Neuronal stem cell (in vitro differentiated cells): ENCODE results near the gene SEMA3A.

Source experiments
- DNase-seq: peaks from one replicate; pipeline ENCODE4 v3.0.0-alpha.2; 2013; ENCODE audit warnings: low spot score
- H2AFZ ChIP-seq: one replicate; pipeline ENCODE4 v1.6.1; 2013; ENCODE audit warnings: mild to moderate bottlenecking, low read length, inconsistent platforms
- H2AK5ac ChIP-seq: 2 replicates; pipeline ENCODE4 v1.6.1; 2013; ENCODE audit warnings: low read depth, mild to moderate bottlenecking, inconsistent platforms, low read length, moderate library complexity, mixed read lengths
- H2BK120ac ChIP-seq: 2 replicates; pipeline ENCODE4 v1.6.1; 2013; ENCODE audit warnings: low read depth, mild to moderate bottlenecking, inconsistent platforms, low read length, moderate library complexity, mixed read lengths
- H2BK12ac ChIP-seq: one replicate; pipeline ENCODE4 v1.6.1; 2013; ENCODE audit warnings: low read length, inconsistent platforms
- H2BK15ac ChIP-seq: 2 replicates; pipeline ENCODE4 v1.6.1; 2013; ENCODE audit warnings: mild to moderate bottlenecking, low read length, inconsistent platforms, mixed read lengths
- H2BK5ac ChIP-seq: one replicate; pipeline ENCODE4 v1.6.1; 2013; ENCODE audit warnings: inconsistent platforms, mild to moderate bottlenecking, low read length, moderate library complexity
- H3K14ac ChIP-seq: one replicate; pipeline ENCODE4 v1.6.1; 2013; ENCODE audit warnings: low read length, inconsistent platforms
- H3K18ac ChIP-seq: 2 replicates; pipeline ENCODE4 v1.6.1; 2013; ENCODE audit warnings: low read length, inconsistent platforms
- H3K23ac ChIP-seq: 2 replicates; pipeline ENCODE4 v1.6.1; 2013; ENCODE audit warnings: low read depth, mild to moderate bottlenecking, mixed read lengths, low read length, inconsistent platforms; ENCODE audit not compliant: poor library complexity
- H3K27ac ChIP-seq: replicated peaks from 3 replicates; pipeline ENCODE4 v1.5.1; 2013; ENCODE audit warnings: low read length, inconsistent platforms
- H3K27me3 ChIP-seq, 3 experiments: 2 replicates each; pipeline ENCODE4 v1.6.1; 2013; ENCODE audit warnings: low read length in 3 of 3, mild to moderate bottlenecking in 2 of 3, inconsistent platforms in 1 of 3, low read depth in 1 of 3, mixed read lengths in 1 of 3, moderate library complexity in 1 of 3; ENCODE audit not compliant: control insufficient read depth in 3 of 3, insufficient read depth in 3 of 3
- H3K36me3 ChIP-seq, 2 donors: replicated peaks in 1 of 2; 2 replicates each; pipeline ENCODE4 v1.6.1; 2013; ENCODE audit warnings: low read length in 2 of 2; ENCODE audit not compliant: control insufficient read depth in 2 of 2, insufficient read depth in 2 of 2
- H3K4ac ChIP-seq: 2 replicates; pipeline ENCODE4 v1.6.1; 2013; ENCODE audit warnings: inconsistent platforms, mild to moderate bottlenecking, low read length, moderate library complexity
- H3K4me1 ChIP-seq, 2 donors: 1 replicate in 1 of 2; 2 replicates in 1 of 2; pipeline ENCODE4 v1.6.1; 2013; ENCODE audit warnings: low read length in 2 of 2, low read depth in 1 of 2; ENCODE audit not compliant: control insufficient read depth in 2 of 2, insufficient read depth in 1 of 2
- H3K4me2 ChIP-seq: one replicate; pipeline ENCODE4 v1.6.1; 2013; ENCODE audit warnings: mild to moderate bottlenecking, low read length, inconsistent platforms; ENCODE audit not compliant: insufficient read depth, poor library complexity, severe bottlenecking
- H3K4me3 ChIP-seq, 2 donors: 2 replicates each; pipeline ENCODE4 v1.5.1; 2013; ENCODE audit warnings: low read length in 2 of 2, mild to moderate bottlenecking in 2 of 2, inconsistent platforms in 1 of 2, moderate library complexity in 1 of 2
- H3K79me1 ChIP-seq: one replicate; pipeline ENCODE4 v1.6.1; 2013; ENCODE audit warnings: low read depth, mild to moderate bottlenecking, inconsistent platforms, low read length, moderate library complexity
- H3K9ac ChIP-seq: one replicate; pipeline ENCODE4 v1.6.1; 2013; ENCODE audit warnings: mild to moderate bottlenecking, low read depth, low read length, inconsistent platforms; ENCODE audit not compliant: poor library complexity
- H3K9me3 ChIP-seq, 2 donors: replicated peaks in 1 of 2; 2 replicates each; pipeline versions ENCODE3 to v1.6.1; 2013; ENCODE audit warnings: low read length in 2 of 2, mild to moderate bottlenecking in 2 of 2, inconsistent platforms in 1 of 2, low read depth in 1 of 2, mixed read lengths in 1 of 2, moderate library complexity in 1 of 2; ENCODE audit not compliant: control insufficient read depth in 2 of 2, insufficient read depth in 1 of 2
- H4K8ac ChIP-seq: one replicate; pipeline ENCODE4 v1.6.1; 2013; ENCODE audit warnings: low read depth, mild to moderate bottlenecking, inconsistent platforms, low read length, moderate library complexity
- H4K91ac ChIP-seq: one replicate; pipeline ENCODE4 v1.6.1; 2013; ENCODE audit warnings: low read length, low read depth, mild to moderate bottlenecking, inconsistent platforms; ENCODE audit not compliant: poor library complexity
- WGBS, 2 donors: extraction: QIAGEN DNeasy Blood & Tissue Kit; methylation state at CpG; one replicate each; pipeline ENCODE4 v1.1.7; 2013; ENCODE audit warnings: missing lambda C conversion rate in 2 of 2, mixed read lengths in 1 of 2; ENCODE audit not compliant: insufficient read length in 2 of 2, insufficient replicate concordance in 1 of 2; ENCODE audit errors: extremely low coverage in 2 of 2; 5-methylcytosine and 5-hydroxymethylcytosine counted together

The SEMA3A gene

GRCh38 chr7:84136336-84136735, 58.3 kb downstream of the SEMA3A start:
- H4K91ac ChIP-seq: no peak overlapping the region
- H3K79me1 ChIP-seq: no peaks in the 10 kb centered on the region
- H3K4me3 ChIP-seq: no peak overlapping the region
- WGBS, 2 donors: no CpG with 5 or more reads among the region's 3 CpGs
- no peak overlapping the region for H2BK15ac ChIP-seq
- peaks cover 1 to 45% of the 10 kb centered on the region in 2 donors for H3K36me3 ChIP-seq
- H3K4me2 ChIP-seq: no peak overlapping the region
- H3K27me3 ChIP-seq: no peaks in the 10 kb centered on the region
- no peak overlapping the region for H4K8ac ChIP-seq
- no peak overlapping the region for H3K27ac ChIP-seq
- H3K4ac ChIP-seq: no peak overlapping the region
- H2AFZ ChIP-seq: no peak overlapping the region
- H3K9me3 ChIP-seq: peaks cover 0 to 11% of the 10 kb centered on the region in 2 donors
- H2BK5ac ChIP-seq: no peak overlapping the region
- H2BK120ac ChIP-seq: no peak overlapping the region
- H3K14ac ChIP-seq: no peak overlapping the region
- H2BK12ac ChIP-seq: no peak overlapping the region
- DNase-seq: no peak
- H3K9ac ChIP-seq: no peak overlapping the region
- H3K23ac ChIP-seq: no peak overlapping the region
- no peak overlapping the region for H3K18ac ChIP-seq
- no peak overlapping the region for H2AK5ac ChIP-seq
- H3K4me1 ChIP-seq: no peaks in the 10 kb centered on the region

GRCh38 chr7:84134169-84134568, 60.4 kb downstream of the SEMA3A start:
- H3K9ac ChIP-seq: no peak overlapping the region
- H2BK120ac ChIP-seq: no peak overlapping the region
- no peak overlapping the region for H3K18ac ChIP-seq
- H2BK15ac ChIP-seq: no peak overlapping the region
- no peak overlapping the region for H2AFZ ChIP-seq
- H3K27me3 ChIP-seq: no peaks in the 10 kb centered on the region
- H3K4me3 ChIP-seq: no peak overlapping the region
- H4K8ac ChIP-seq: no peak overlapping the region
- H3K4ac ChIP-seq: no peak overlapping the region
- H3K14ac ChIP-seq: no peak overlapping the region
- no peak overlapping the region for H3K27ac ChIP-seq
- WGBS, 2 donors: no CpG with 5 or more reads among the region's 1 CpG
- no peak for DNase-seq
- H3K4me2 ChIP-seq: no peak overlapping the region
- H3K9me3 ChIP-seq: peaks cover 0 to 11% of the 10 kb centered on the region in 2 donors
- no peak overlapping the region for H3K23ac ChIP-seq
- no peaks in the 10 kb centered on the region for H3K79me1 ChIP-seq
- no peak overlapping the region for H4K91ac ChIP-seq
- H3K4me1 ChIP-seq: no peaks in the 10 kb centered on the region
- peaks cover 1 to 62% of the 10 kb centered on the region in 2 donors for H3K36me3 ChIP-seq
- H2AK5ac ChIP-seq: no peak overlapping the region
- H2BK12ac ChIP-seq: no peak overlapping the region
- no peak overlapping the region for H2BK5ac ChIP-seq

GRCh38 chr7:84125654-84126053, 68.9 kb downstream of the SEMA3A start:
- no CpG with 5 or more reads among the region's 2 CpGs for WGBS, 2 donors
- no peaks in the 10 kb centered on the region for H3K79me1 ChIP-seq
- H3K14ac ChIP-seq: no peak overlapping the region
- no peak overlapping the region for H2BK5ac ChIP-seq
- H3K9me3 ChIP-seq: no peaks in the 10 kb centered on the region
- H3K4me2 ChIP-seq: no peak overlapping the region
- peaks cover 0 to 62% of the 10 kb centered on the region in 2 donors for H3K36me3 ChIP-seq
- no peak overlapping the region for H3K4me3 ChIP-seq
- no peaks in the 10 kb centered on the region for H3K27me3 ChIP-seq
- H4K8ac ChIP-seq: no peak overlapping the region
- no peak overlapping the region for H2BK120ac ChIP-seq
- no peak overlapping the region for H2AFZ ChIP-seq
- no peak overlapping the region for H3K18ac ChIP-seq
- DNase-seq: no peak
- no peak overlapping the region for H3K4ac ChIP-seq
- no peak overlapping the region for H2AK5ac ChIP-seq
- H3K27ac ChIP-seq: no peak overlapping the region
- no peak overlapping the region for H2BK12ac ChIP-seq
- H4K91ac ChIP-seq: no peak overlapping the region
- H3K9ac ChIP-seq: no peak overlapping the region
- H2BK15ac ChIP-seq: no peak overlapping the region
- no peak overlapping the region for H3K23ac ChIP-seq
- H3K4me1 ChIP-seq: peaks cover 4 to 16% of the 10 kb centered on the region in 2 donors

GRCh38 chr7:84123965-84124547, 70.5 kb downstream of the SEMA3A start:
- Histone ChIP-seq H3K18ac (no peak overlapping the region), H3K23ac (no peak overlapping the region), H2AK5ac (no peak overlapping the region), H3K27ac (peak overlapping the region; percentile 1), H3K9ac (no peak overlapping the region), H3K9me3 (no peaks in the 10 kb centered on the region), H3K27me3 (no peaks in the 10 kb centered on the region), H3K36me3 (peaks cover 0 to 47% of the 10 kb centered on the region in 2 donors), H3K4me2 (no peak overlapping the region), H2BK15ac (no peak overlapping the region), H4K91ac (no peak overlapping the region), H4K8ac (no peak overlapping the region), H3K4ac (no peak overlapping the region), H2BK12ac (no peak overlapping the region), H3K14ac (no peak overlapping the region), H3K4me1 (peaks cover 4 to 16% of the 10 kb centered on the region in 2 donors), H2BK120ac (no peak overlapping the region), H3K79me1 (no peaks in the 10 kb centered on the region), H2AFZ (peak overlapping the region; percentile 4), H3K4me3 (no peak overlapping the region), H2BK5ac (no peak overlapping the region)
- DNase-seq: no peak
- no CpG with 5 or more reads among the region's 5 CpGs for WGBS, 2 donors
